GM19328 (cell line): ENCODE measurements around the gene NOTCH2NLA.
"Not testable (repeated sequence)": the region's sequence is repeated elsewhere in the genome, so short reads cannot be mapped to it uniquely, and the experiment has no call there.

Experiments used
- ATAC-seq: cut with Tn5 transposase; IDR thresholded peaks from one replicate; pipeline ENCODE4 v1.9.1; 2021; ENCODE audit warnings: mild to moderate bottlenecking, moderate library complexity; ENCODE audit not compliant: unreplicated experiment

NOTCH2NLA gene

DNA sequence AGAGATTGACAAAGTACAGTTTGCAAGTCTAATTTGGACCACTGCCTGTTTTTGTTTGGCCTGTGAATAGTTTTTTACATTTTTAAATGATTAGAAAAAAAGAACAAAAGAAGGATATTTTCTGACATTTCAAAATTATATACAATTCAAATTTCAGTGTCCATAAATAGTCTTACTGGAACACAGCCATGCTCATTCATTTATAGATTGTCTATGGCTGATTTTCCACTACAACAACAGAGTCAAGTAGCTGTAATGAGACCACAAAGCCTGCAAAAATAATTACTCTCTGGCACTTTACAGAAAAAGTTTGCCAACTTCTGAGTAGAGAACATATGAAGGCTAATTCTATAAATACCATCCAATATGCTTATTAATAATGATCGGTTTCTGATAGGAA, 61.1 kb downstream of the NOTCH2NLA start:
- not testable (repeated sequence) for ATAC-seq

DNA sequence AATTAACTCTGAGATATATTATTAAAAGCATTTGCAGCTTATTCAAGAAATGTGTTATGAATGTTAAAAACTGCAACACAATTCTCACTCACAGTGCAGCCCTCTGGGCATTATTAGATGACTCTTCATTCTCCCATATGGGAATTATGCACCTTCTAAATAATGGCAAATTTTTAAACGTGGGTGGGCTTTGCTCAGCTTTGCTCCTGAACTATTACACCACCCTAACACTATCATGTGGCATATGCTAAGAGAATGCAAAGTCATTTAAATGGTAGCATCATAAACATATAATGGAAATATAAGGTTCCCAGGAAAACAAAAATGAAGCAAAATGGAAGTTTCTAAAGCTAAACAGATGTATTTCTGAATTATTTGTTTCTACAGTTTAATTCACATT, 61.5 kb downstream of the NOTCH2NLA start:
- not testable (repeated sequence) for ATAC-seq

DNA sequence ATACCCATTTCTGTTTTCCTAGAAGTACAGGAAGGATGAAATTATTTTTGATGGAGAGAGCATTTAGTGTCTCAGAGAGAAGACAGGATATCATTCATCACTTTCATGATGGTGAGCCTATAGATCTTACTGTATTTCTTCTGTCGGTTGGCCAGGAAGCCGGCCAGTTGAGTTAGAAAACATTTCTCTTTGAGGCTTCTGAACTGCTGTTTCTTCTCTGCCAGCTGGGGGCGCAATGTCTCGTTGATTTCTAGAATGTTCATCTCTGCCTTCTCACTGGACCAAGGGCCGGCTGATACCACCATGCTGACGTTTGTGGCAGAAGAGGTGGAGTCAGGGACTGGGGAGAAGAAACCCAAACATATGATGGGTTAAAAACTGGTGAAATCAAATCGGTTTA, 84.4 kb downstream of the NOTCH2NLA start, which contains the start of gene NBPF10:
TSS of gene NBPF10 (minus strand) at position 340 of the 400 bp plus-strand sequence. CDS start at position 305, 35 bp downstream.
- ATAC-seq, result not testable (repeated sequence)
